Endothelial cell of umbilical vein (primary cell): ENCODE results near the gene RWDD4. TPM values are rescaled to one million over a fixed set of nuclear protein-coding genes. Genes with fewer than 3 reads are reported as not detected.

Source experiments
- BruUV-seq: library from RNA; stranded (reverse); fragments of 400-500 nt; replicated peaks from 2 replicates; lab custom pipeline; 2021; lab: Mats Ljungman, UMichigan
- CTCF ChIA-PET: fragments of 300-600, 350-600 bp; sonication (Branson Sonifier 250); formaldehyde crosslinking; loops from one replicate; lab custom pipeline; 2021; ENCODE audit warnings: antibody characterized with exemption, inconsistent platforms; lab: Charles Lee
- POLR2A ChIA-PET: fragments of 300-600, 350-600 bp; sonication (Branson Sonifier 250); formaldehyde crosslinking; loops from one replicate; lab custom pipeline; 2021; ENCODE audit warnings: antibody characterized with exemption, inconsistent platforms; lab: Charles Lee
- DNase-seq: peaks from one replicate; pipeline ENCODE4 v3.0.0-alpha.2; 2011; ENCODE audit warnings: low read depth, low spot score
- FAIRE-seq: peaks from 2 replicates; lab custom pipeline; 2011; peaks lifted over from hg19 to GRCh38; lab: Jason Lieb, UNC
- H2AFZ ChIP-seq: 2 replicates; pipeline ENCODE4 v1.6.0; 2012; ENCODE audit warnings: low read depth, low read length, control low read depth, inconsistent platforms
- H3K27ac ChIP-seq: 2 replicates; pipeline ENCODE4 v1.5.1; 2011; ENCODE audit warnings: low read depth, mild to moderate bottlenecking, control low read depth, low read length, moderate library complexity; ENCODE audit not compliant: insufficient read depth
- H3K27me3 ChIP-seq, 2 experiments: 2 replicates each; pipeline versions ENCODE4 v1.6.0 to v1.6.1; 2011; ENCODE audit warnings: low read length in 2 of 2, mixed read lengths in 1 of 2; ENCODE audit not compliant: control insufficient read depth in 2 of 2, insufficient read depth in 2 of 2
- H3K36me3 ChIP-seq, 2 experiments: 2 replicates in 1 of 2; 3 replicates in 1 of 2; pipeline ENCODE4 v1.5.1; 2011; ENCODE audit warnings: low read length in 2 of 2, mild to moderate bottlenecking in 1 of 2, moderate library complexity in 1 of 2; ENCODE audit not compliant: control insufficient read depth in 2 of 2, insufficient read depth in 2 of 2; ENCODE audit errors: extremely low read depth in 1 of 2
- H3K4me1 ChIP-seq: 3 replicates; pipeline ENCODE4 v1.5.1; 2011; ENCODE audit warnings: mild to moderate bottlenecking, low read length; ENCODE audit not compliant: control insufficient read depth, insufficient read depth; ENCODE audit errors: extremely low read depth
- H3K4me2 ChIP-seq: 2 replicates; pipeline ENCODE4 v1.6.1; 2011; ENCODE audit warnings: low read length, control low read depth, mixed read lengths; ENCODE audit not compliant: insufficient read depth
- H3K4me3 ChIP-seq, 3 experiments: fragments of 200-600 bp in 1 of 3; sonication (generic), shearing (Covaris generic) in 1 of 3; replicated peaks in 1 of 3; 2 replicates each; pipeline ENCODE4 v1.5.1; 2011 to 2016; ENCODE audit warnings: control low read depth in 3 of 3, low read length in 3 of 3, mild to moderate bottlenecking in 2 of 3, inconsistent platforms in 1 of 3, low read depth in 1 of 3, moderate library complexity in 1 of 3; ENCODE audit not compliant: insufficient read depth in 1 of 3
- H3K79me2 ChIP-seq: 2 replicates; pipeline ENCODE4 v1.6.0; 2012; ENCODE audit warnings: low read length, inconsistent platforms; ENCODE audit not compliant: control insufficient read depth, insufficient read depth
- H3K9ac ChIP-seq: replicated peaks from 2 replicates; pipeline ENCODE3; 2011; ENCODE audit warnings: low read length, control low read depth; ENCODE audit not compliant: insufficient read depth; ENCODE audit errors: extremely low read depth
- H3K9me1 ChIP-seq: replicated peaks from 3 replicates; pipeline ENCODE4 v1.6.0; 2011; ENCODE audit warnings: mild to moderate bottlenecking, low read length; ENCODE audit not compliant: control insufficient read depth, insufficient read depth; ENCODE audit errors: extremely low read depth
- H3K9me3 ChIP-seq: replicated peaks from 2 replicates; pipeline ENCODE4 v1.5.1; 2012; ENCODE audit warnings: low read length, inconsistent platforms; ENCODE audit not compliant: control insufficient read depth, insufficient read depth
- H4K20me1 ChIP-seq: replicated peaks from 2 replicates; pipeline ENCODE3; 2011; ENCODE audit warnings: mild to moderate bottlenecking, low read length; ENCODE audit not compliant: control insufficient read depth, insufficient read depth; ENCODE audit errors: extremely low read depth
- EZH2 ChIP-seq: IDR thresholded peaks from 2 replicates; pipeline ENCODE4 v1.6.1; 2012; ENCODE audit warnings: borderline replicate concordance, low read depth, mild to moderate bottlenecking, moderate library complexity, low read length, inconsistent platforms; ENCODE audit not compliant: severe bottlenecking
- FOS ChIP-seq: IDR thresholded peaks from 2 replicates; pipeline ENCODE4 v1.6.1; 2011; ENCODE audit warnings: mild to moderate bottlenecking, low read length, moderate library complexity, borderline replicate concordance; ENCODE audit not compliant: insufficient read depth
- GATA2 ChIP-seq: IDR thresholded peaks from 2 replicates; pipeline ENCODE4 v1.7.0; 2011; ENCODE audit warnings: low read depth, mild to moderate bottlenecking, moderate library complexity, mixed read lengths, low read length; ENCODE audit not compliant: insufficient read length, insufficient read depth
- JUN ChIP-seq: IDR thresholded peaks from 2 replicates; pipeline ENCODE4 v1.6.1; 2011; ENCODE audit warnings: borderline replicate concordance, low read depth; ENCODE audit not compliant: insufficient read length, insufficient read depth
- POLR2A ChIP-seq: IDR thresholded peaks from 2 replicates; pipeline ENCODE4 v1.6.1; 2012; ENCODE audit warnings: low read depth, mild to moderate bottlenecking, control low read depth, low read length
- dilution Hi-C: fragments of 300-500 bp; cut with MboI; formaldehyde crosslinking; loops from one replicate; pipeline ENCODE4 v1.15.0; 2019; ENCODE audit warnings: low sequenced_read_pairs; ENCODE audit not compliant: extremely low pct_ligation_motif_present
- intact Hi-C: fragments of 100-400 bp; cut with micrococcal nuclease; formaldehyde crosslinking; loops from one replicate; pipeline ENCODE4 v1.10.0; 2022
- polyA plus RNA-seq, 4 experiments: library from polyadenylated mRNA; depleted of rRNA in 3 of 4; stranded (reverse) in 3 of 4; unstranded in 1 of 4; fragments of >200 nt; gene quantifications; 2 replicates each; pipeline versions ENCODE4 v1.2.1 to v1.2.3, GENCODE V29; 2011 to 2012; ENCODE audit warnings: missing spikeins in 1 of 4
- total RNA-seq: library from RNA; stranded (reverse); gene quantifications from 2 replicates; pipeline ENCODE4 v1.2.3, GENCODE V29; 2021

The RWDD4 gene
- total and polyA plus RNA-seq, 2 donors (not counting 3 experiments of a cell fraction or from before 2014, with no cell fraction given), result 4.9 to 16.6 TPM

- no peaks in the 10 kb centered on the region for H3K9me3 ChIP-seq
- no peak overlapping the region for H3K9ac ChIP-seq
- ChIA-PET POLR2A (no interaction called here), CTCF (no interaction called here)
- no peak for TF ChIP-seq EZH2
- no peak for TF ChIP-seq GATA2
- no peaks in the 10 kb centered on the region for H3K27me3 ChIP-seq
- dilution Hi-C loops (no loop called here), intact Hi-C loops (no loop called here)
- no peak for FAIRE-seq
- no TSS peak for BruUV-seq
- H2AFZ ChIP-seq, result no peak overlapping the region
- no peaks in the 10 kb centered on the region for H4K20me1 ChIP-seq
- no peak overlapping the region for H3K4me2 ChIP-seq
- H3K36me3 ChIP-seq, result no peaks in the 10 kb centered on the region
- no peak overlapping the region for H3K27ac ChIP-seq
- H3K4me1 ChIP-seq, result no peaks in the 10 kb centered on the region
- DNase-seq, result no peak
- H3K79me2 ChIP-seq, result no peaks in the 10 kb centered on the region
- no peaks in the 10 kb centered on the region for H3K9me1 ChIP-seq
- H3K4me3 ChIP-seq, result no peak overlapping the region
Observed at GRCh38 chr4:183618681-183619080, 40.3 kb downstream of the RWDD4 start.

GRCh38 chr4:183617075-183617474 is 41.9 kb downstream of the RWDD4 start:
- Histone ChIP-seq H3K79me2 (no peaks in the 10 kb centered on the region), H3K4me1 (no peaks in the 10 kb centered on the region), H3K9me3 (no peaks in the 10 kb centered on the region), H3K27ac (no peak overlapping the region), H3K27me3 (no peaks in the 10 kb centered on the region), H3K36me3 (no peaks in the 10 kb centered on the region), H3K9ac (no peak overlapping the region), H2AFZ (no peak overlapping the region), H3K4me3 (no peak overlapping the region), H4K20me1 (no peaks in the 10 kb centered on the region), H3K9me1 (no peaks in the 10 kb centered on the region), H3K4me2 (no peak overlapping the region)
- FAIRE-seq, result no peak
- POLR2A ChIA-PET, result no interaction called here
- DNase-seq, result no peak
- CTCF ChIA-PET, result interaction anchor here (1.6 kb wide), 1 partner anchor 14 kb away, joined by 4 read pairs; no protein-coding TSS in a partner anchor
- TF ChIP-seq FOS (no peak), JUN (no peak), POLR2A (no peak)
- intact Hi-C loops (no loop called here), dilution Hi-C loops (no loop called here)
- BruUV-seq, result no TSS peak
